ENCODE results near the gene TRPC4AP. TPM values are rescaled to one million over a fixed set of nuclear protein-coding genes. Genes with fewer than 3 reads are reported as not detected.

TRPC4AP gene
- total and polyA plus RNA-seq, 2 of the 8 experiments (the other 6 are each of a cell fraction or from before 2014, with no cell fraction given), result 73.1 to 74.8 TPM

DNA sequence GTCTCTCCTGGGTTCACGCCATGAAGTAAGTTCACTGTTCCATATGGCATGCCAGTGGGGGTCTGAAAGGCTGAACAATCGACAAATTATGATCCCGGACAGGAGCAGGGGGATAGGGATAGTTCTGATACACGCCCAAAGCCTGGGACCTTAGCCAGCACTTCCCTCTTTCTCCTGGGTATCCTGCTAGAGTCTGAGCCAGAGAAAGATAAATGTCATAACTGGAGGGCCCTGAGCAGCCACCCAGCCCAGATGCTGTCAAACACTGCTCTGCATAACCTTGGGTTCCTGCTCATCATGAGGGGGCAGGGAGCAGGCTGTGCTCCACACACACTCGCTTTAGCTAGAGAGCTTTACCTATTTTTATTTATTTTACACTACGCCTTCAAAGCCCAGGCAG is 42.3 kb upstream of the TRPC4AP start:
- Histone ChIP-seq H2BK20ac (ENCODE audit: low read length) (no peak overlapping the region), H4K20me1 (replicated peaks in 1 of 2; ENCODE audit: control insufficient read depth in 1 of 2, insufficient read depth in 2 of 2, low read length in 2 of 2) (peaks cover 0 to 2% of the 10 kb centered on the region in 2 experiments), H4K8ac (ENCODE audit: extremely low read depth, insufficient read depth, low read length) (no peak overlapping the region), H3K4ac (replicated peaks; ENCODE audit: insufficient read length, low read depth, low read length) (no peak overlapping the region), H4K5ac (ENCODE audit: insufficient read length, low read depth, low read length) (no peak overlapping the region), H2AK5ac (ENCODE audit: low read depth, low read length) (no peak overlapping the region), H3K9me3 (ENCODE audit: insufficient read depth in 2 of 2, low read depth in 1 of 2, low read length in 1 of 2) (no peaks in the 10 kb centered on the region), H3K36me3 (ENCODE audit: control insufficient read depth in 2 of 4, insufficient read depth in 4 of 4, low read length in 3 of 4) (peaks cover 9 to 64% (median 29%) of the 10 kb centered on the region in 4 experiments; a peak in 7 of 8 replicates), H3K27me3 (replicated peaks in 1 of 4; ENCODE audit: control insufficient read depth in 3 of 4, extremely low read depth in 1 of 4, insufficient read depth in 3 of 4, low read length in 3 of 4) (no peaks in the 10 kb centered on the region), H3K18ac (ENCODE audit: extremely low read depth, low read length) (no peak overlapping the region), H3K14ac (ENCODE audit: insufficient read length) (no peak overlapping the region), H2AFZ (ENCODE audit: low read length) (no peak overlapping the region), H2BK120ac (replicated peaks; ENCODE audit: low read depth, low read length) (no peak overlapping the region), H3K79me2 (ENCODE audit: control insufficient read depth in 1 of 2, insufficient read depth in 2 of 2, low read length in 2 of 2) (no peaks in the 10 kb centered on the region), H3K4me3 (ENCODE audit: extremely low read depth in 1 of 4, insufficient read depth in 2 of 4, low read depth in 3 of 4, low read length in 4 of 4) (no peak overlapping the region), H3K79me1 (ENCODE audit: low read depth, low read length) (no peaks in the 10 kb centered on the region), H3K56ac (replicated peaks; ENCODE audit: insufficient read length, low read depth, low read length) (no peak overlapping the region), H3K23me2 (ENCODE audit: low read depth, low read length) (no peaks in the 10 kb centered on the region), H2BK12ac (ENCODE audit: low read depth, low read length) (no peak overlapping the region), H3K9ac (replicated peaks in 1 of 4; ENCODE audit: extremely low read depth in 1 of 4, low read depth in 3 of 4, low read length in 3 of 4) (no peak overlapping the region), H2BK5ac (ENCODE audit: low read depth, low read length) (peak overlapping the region; percentile 52; the same call in 1 of the 2 replicates), H3K4me2 (ENCODE audit: insufficient read depth in 1 of 2, low read depth in 2 of 2, low read length in 2 of 2) (no peak overlapping the region), H2BK15ac (ENCODE audit: low read length) (no peak overlapping the region), H3K4me1 (replicated peaks in 1 of 4; ENCODE audit: control insufficient read depth in 3 of 4, insufficient read depth in 4 of 4, low read length in 3 of 4) (no peaks in the 10 kb centered on the region), H3K27ac (ENCODE audit: low read depth, low read length) (no peak overlapping the region), H3K23ac (ENCODE audit: insufficient read length) (no peak overlapping the region), H4K91ac (replicated peaks; ENCODE audit: insufficient read length, low read length) (no peak overlapping the region)
- no peak for FAIRE-seq
- no peak for DNase-seq (ENCODE audit: low read depth in 1 of 2, low spot score in 2 of 2)
- ChIA-PET POLR2A (ENCODE audit: partially characterized antibody) (no interaction called here), CTCF (ENCODE audit: partially characterized antibody) (interaction anchor here (2.5 kb wide), 1 partner anchor 10 kb away, joined by 10 read pairs; no protein-coding TSS in a partner anchor)
- 91% methylated on average over 6 of the region's 6 CpGs; no CpG with 5 or more reads in 1 of the 2 experiments for WGBS, 2 experiments (ENCODE audit: extremely low coverage in 1 of 2, insufficient coverage in 1 of 2, insufficient read length in 1 of 2, insufficient replicate concordance in 2 of 2, low coverage in 1 of 2, low lambda C conversion rate in 2 of 2, missing lambda C conversion rate in 1 of 2)
- TF ChIP-seq RFX5 (IDR thresholded peaks at IDR 0.05; ENCODE audit: borderline replicate concordance, low read depth, low read length), result no peak
- TF ChIP-seq, protein P1, sequence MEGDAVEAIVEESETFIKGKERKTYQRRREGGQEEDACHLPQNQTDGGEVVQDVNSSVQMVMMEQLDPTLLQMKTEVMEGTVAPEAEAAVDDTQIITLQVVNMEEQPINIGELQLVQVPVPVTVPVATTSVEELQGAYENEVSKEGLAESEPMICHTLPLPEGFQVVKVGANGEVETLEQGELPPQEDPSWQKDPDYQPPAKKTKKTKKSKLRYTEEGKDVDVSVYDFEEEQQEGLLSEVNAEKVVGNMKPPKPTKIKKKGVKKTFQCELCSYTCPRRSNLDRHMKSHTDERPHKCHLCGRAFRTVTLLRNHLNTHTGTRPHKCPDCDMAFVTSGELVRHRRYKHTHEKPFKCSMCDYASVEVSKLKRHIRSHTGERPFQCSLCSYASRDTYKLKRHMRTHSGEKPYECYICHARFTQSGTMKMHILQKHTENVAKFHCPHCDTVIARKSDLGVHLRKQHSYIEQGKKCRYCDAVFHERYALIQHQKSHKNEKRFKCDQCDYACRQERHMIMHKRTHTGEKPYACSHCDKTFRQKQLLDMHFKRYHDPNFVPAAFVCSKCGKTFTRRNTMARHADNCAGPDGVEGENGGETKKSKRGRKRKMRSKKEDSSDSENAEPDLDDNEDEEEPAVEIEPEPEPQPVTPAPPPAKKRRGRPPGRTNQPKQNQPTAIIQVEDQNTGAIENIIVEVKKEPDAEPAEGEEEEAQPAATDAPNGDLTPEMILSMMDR (IDR thresholded peaks at IDR 0.05; ENCODE audit: control extremely low read depth in 1 of 3, insufficient read depth in 1 of 3, low read depth in 1 of 3, low read length in 3 of 3), result no peak
- TF ChIP-seq HDAC6 (IDR thresholded peaks at IDR 0.05; ENCODE audit: low read depth, low read length), result no peak
- TF ChIP-seq, protein P2, sequence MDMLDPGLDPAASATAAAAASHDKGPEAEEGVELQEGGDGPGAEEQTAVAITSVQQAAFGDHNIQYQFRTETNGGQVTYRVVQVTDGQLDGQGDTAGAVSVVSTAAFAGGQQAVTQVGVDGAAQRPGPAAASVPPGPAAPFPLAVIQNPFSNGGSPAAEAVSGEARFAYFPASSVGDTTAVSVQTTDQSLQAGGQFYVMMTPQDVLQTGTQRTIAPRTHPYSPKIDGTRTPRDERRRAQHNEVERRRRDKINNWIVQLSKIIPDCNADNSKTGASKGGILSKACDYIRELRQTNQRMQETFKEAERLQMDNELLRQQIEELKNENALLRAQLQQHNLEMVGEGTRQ (IDR thresholded peaks at IDR 0.05; ENCODE audit: low read length), result no peak
- no peak for TF ChIP-seq SRF (IDR thresholded peaks at IDR 0.05; ENCODE audit: low read depth, low read length)
- TF ChIP-seq POLR2AphosphoS5 (IDR thresholded peaks at IDR 0.05; ENCODE audit: low read depth, low read length), result no peak
- no peak for TF ChIP-seq RXRA (IDR thresholded peaks at IDR 0.05; ENCODE audit: insufficient read depth, low read depth, low read length)
- no peak for TF ChIP-seq JUN (IDR thresholded peaks at IDR 0.05; ENCODE audit: low read depth, low read length)
- TF ChIP-seq, protein P3, sequence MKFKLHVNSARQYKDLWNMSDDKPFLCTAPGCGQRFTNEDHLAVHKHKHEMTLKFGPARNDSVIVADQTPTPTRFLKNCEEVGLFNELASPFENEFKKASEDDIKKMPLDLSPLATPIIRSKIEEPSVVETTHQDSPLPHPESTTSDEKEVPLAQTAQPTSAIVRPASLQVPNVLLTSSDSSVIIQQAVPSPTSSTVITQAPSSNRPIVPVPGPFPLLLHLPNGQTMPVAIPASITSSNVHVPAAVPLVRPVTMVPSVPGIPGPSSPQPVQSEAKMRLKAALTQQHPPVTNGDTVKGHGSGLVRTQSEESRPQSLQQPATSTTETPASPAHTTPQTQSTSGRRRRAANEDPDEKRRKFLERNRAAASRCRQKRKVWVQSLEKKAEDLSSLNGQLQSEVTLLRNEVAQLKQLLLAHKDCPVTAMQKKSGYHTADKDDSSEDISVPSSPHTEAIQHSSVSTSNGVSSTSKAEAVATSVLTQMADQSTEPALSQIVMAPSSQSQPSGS (IDR thresholded peaks at IDR 0.05; ENCODE audit: low read length), result no peak

Data from H1 (cell line).